ENCODE data around the gene ZFP37.

GRCh38 chr9:113005777-113006176 lies 50.7 kb downstream of the ZFP37 start:
- no peak for TF ChIP-seq CTCF (IDR thresholded peaks at IDR 0.05)
- no peak for TF ChIP-seq EP300 (IDR thresholded peaks at IDR 0.05)
